GM23338 (cell line): Measurements from ENCODE around the gene PPP1R36. TPM values are rescaled to one million over a fixed set of nuclear protein-coding genes. Genes with fewer than 3 reads are reported as not detected.

Experiments used
- ATAC-seq: fragments of 200-7000 bp; cut with Tn5 transposase; 3 replicates; pipeline ENCODE4 v1.9.1; 2020
- DNase-seq: peaks from one replicate; pipeline ENCODE4 v3.0.0-alpha.2; 2015; ENCODE audit warnings: low spot score
- H2AFZ ChIP-seq: fragments of 200-600 bp; sonication (generic); 2 replicates; pipeline ENCODE4 v1.8.0; 2016; ENCODE audit warnings: antibody characterized with exemption, mild to moderate bottlenecking, moderate library complexity
- H3F3A ChIP-seq: fragments of 200-600 bp; sonication (generic); replicated peaks from 2 replicates; pipeline ENCODE4 v1.8.0; 2017; ENCODE audit warnings: antibody characterized with exemption, mixed run types, low read depth
- H3K27ac ChIP-seq: fragments of 200-600 bp; sonication (generic); 2 replicates; pipeline ENCODE4 v1.6.1; 2016; ENCODE audit warnings: low read depth
- H3K27me3 ChIP-seq: fragments of 200-600 bp; sonication (generic); 2 replicates; pipeline ENCODE4 v1.8.0; 2016; ENCODE audit warnings: mild to moderate bottlenecking, mixed run types, moderate library complexity; ENCODE audit not compliant: insufficient read depth
- H3K36me3 ChIP-seq: fragments of 200-600 bp; sonication (generic); 2 replicates; pipeline ENCODE4 v1.8.0; 2016; ENCODE audit warnings: mild to moderate bottlenecking; ENCODE audit not compliant: insufficient read depth
- H3K4me1 ChIP-seq: fragments of 200-600 bp; sonication (generic); 2 replicates; pipeline ENCODE4 v1.8.0; 2016; ENCODE audit warnings: mild to moderate bottlenecking, moderate library complexity; ENCODE audit not compliant: insufficient read depth
- H3K4me2 ChIP-seq: fragments of 200-600 bp; sonication (generic); 2 replicates; pipeline ENCODE4 v1.7.1; 2017; ENCODE audit warnings: mixed run types
- H3K4me3 ChIP-seq: fragments of 200-600 bp; sonication (generic); 2 replicates; pipeline ENCODE4 v1.6.1; 2016; ENCODE audit warnings: mixed run types
- H3K79me2 ChIP-seq: fragments of 200-600 bp; sonication (generic); replicated peaks from 2 replicates; pipeline ENCODE4 v1.8.0; 2017; ENCODE audit warnings: mild to moderate bottlenecking; ENCODE audit not compliant: insufficient read depth
- H3K9me2 ChIP-seq: fragments of 200-600 bp; sonication (generic); 2 replicates; pipeline ENCODE4 v1.8.0; 2017; ENCODE audit not compliant: insufficient read depth
- H4K20me1 ChIP-seq: fragments of 200-600 bp; sonication (generic); replicated peaks from 2 replicates; pipeline ENCODE4 v1.8.0; 2017; ENCODE audit warnings: mild to moderate bottlenecking; ENCODE audit not compliant: insufficient read depth
- H3K27ac Mint-ChIP-seq: 2 replicates; pipeline ENCODE4 v1.8.0; 2020; ENCODE audit warnings: inconsistent platforms, mild to moderate bottlenecking, moderate library complexity, mixed read lengths
- H3K27me3 Mint-ChIP-seq: 3 replicates; pipeline ENCODE4 v1.8.0; 2022; ENCODE audit warnings: low read depth, mild to moderate bottlenecking, moderate library complexity, mixed read lengths, inconsistent platforms; ENCODE audit not compliant: insufficient read depth, poor library complexity
- H3K36me3 Mint-ChIP-seq: 3 replicates; pipeline ENCODE4 v1.8.0; 2021; ENCODE audit warnings: low read depth, mild to moderate bottlenecking, inconsistent platforms, moderate library complexity, mixed read lengths
- H3K4me1 Mint-ChIP-seq: 3 replicates; pipeline ENCODE4 v1.8.0; 2020; ENCODE audit warnings: mild to moderate bottlenecking, inconsistent platforms, mixed read lengths
- H3K4me3 Mint-ChIP-seq: 3 replicates; pipeline ENCODE4 v1.8.0; 2021; ENCODE audit warnings: moderate library complexity, mild to moderate bottlenecking, inconsistent platforms, mixed read lengths
- H3K9me3 Mint-ChIP-seq: 3 replicates; pipeline ENCODE4 v1.8.0; 2020; ENCODE audit warnings: moderate library complexity, mild to moderate bottlenecking, inconsistent platforms, mixed read lengths
- CREB1 ChIP-seq: fragments of 250-450 bp; sonication (Bioruptor Pico); IDR thresholded peaks from 2 replicates; pipeline ENCODE4 v1.5.0; 2020; ENCODE audit warnings: low read depth, mild to moderate bottlenecking, moderate library complexity
- EZH2 ChIP-seq: fragments of 200-600 bp; sonication (generic); IDR thresholded peaks from one replicate; pipeline ENCODE4 v1.8.0; 2017; ENCODE audit warnings: antibody characterized with exemption, mild to moderate bottlenecking, low read depth; ENCODE audit not compliant: unreplicated experiment
- EZH2phosphoT487 ChIP-seq: fragments of 200-600 bp; sonication (generic); IDR thresholded peaks from one replicate; pipeline ENCODE4 v1.8.1; 2018; ENCODE audit warnings: antibody characterized with exemption; ENCODE audit not compliant: unreplicated experiment
- JUNB ChIP-seq: IDR thresholded peaks from one replicate; pipeline ENCODE4 v1.6.1; 2016; ENCODE audit warnings: antibody characterized with exemption; ENCODE audit not compliant: unreplicated experiment
- NANOG ChIP-seq: IDR thresholded peaks from 2 replicates; pipeline ENCODE4 v1.6.1; 2016; ENCODE audit warnings: antibody characterized with exemption, borderline replicate concordance
- POLR2AphosphoS5 ChIP-seq: IDR thresholded peaks from 2 replicates; pipeline ENCODE4 v1.6.1; 2016; ENCODE audit warnings: antibody characterized with exemption, low read depth
- REST ChIP-seq: IDR thresholded peaks from one replicate; pipeline ENCODE4 v1.6.1; 2018; ENCODE audit warnings: antibody characterized with exemption; ENCODE audit not compliant: unreplicated experiment
- STAT1 ChIP-seq: IDR thresholded peaks from one replicate; pipeline ENCODE4 v1.6.1; 2016; ENCODE audit warnings: antibody characterized with exemption; ENCODE audit not compliant: unreplicated experiment
- ZNF114 ChIP-seq: fragments of 250-450 bp; sonication (Bioruptor Pico); IDR thresholded peaks from 2 replicates; pipeline ENCODE4 v1.5.0; 2020; ENCODE audit warnings: mild to moderate bottlenecking, moderate library complexity
- ZNF331 ChIP-seq: fragments of 250-450 bp; sonication (Bioruptor Pico); IDR thresholded peaks from 2 replicates; pipeline ENCODE4 v1.5.0; 2020; ENCODE audit warnings: low read depth, mild to moderate bottlenecking, moderate library complexity
- ZNF462 ChIP-seq: fragments of 250-450 bp; sonication (Bioruptor Pico); IDR thresholded peaks from 2 replicates; pipeline ENCODE4 v1.5.0; 2020; ENCODE audit warnings: mild to moderate bottlenecking, moderate library complexity
- polyA plus RNA-seq: library from polyadenylated mRNA; unstranded; fragments of >200 nt; fragmentation: Nextera tagmentation; extraction: Ambion mirVana; gene quantifications from 2 replicates; pipeline ENCODE4 v1.2.1, GENCODE V29; 2016
- total RNA-seq: library from RNA; depleted of rRNA; stranded (reverse); fragments of >200 nt; shearing (Covaris generic); gene quantifications from 2 replicates; pipeline ENCODE4 v1.2.3, GENCODE V29; 2014
- TF ChIP-seq, protein P1 (sequence below), 2 experiments: fragments of 200-600 bp in 1 of 2; sonication (generic) in 1 of 2; conservative IDR thresholded peaks; 2 replicates each; pipeline versions ENCODE4 v1.5.1 to v1.6.1; 2016 to 2017; ENCODE audit warnings: antibody characterized with exemption in 2 of 2, low read depth in 2 of 2, mild to moderate bottlenecking in 2 of 2, moderate library complexity in 1 of 2
- TF ChIP-seq, protein P2 (sequence below): IDR thresholded peaks from 2 replicates; pipeline ENCODE4 v1.6.1; 2016; ENCODE audit warnings: antibody characterized with exemption

The PPP1R36 gene
- total and polyA plus RNA-seq, 2 experiments from 2014 or later, result 0.42 to 1.4 TPM

DNA sequence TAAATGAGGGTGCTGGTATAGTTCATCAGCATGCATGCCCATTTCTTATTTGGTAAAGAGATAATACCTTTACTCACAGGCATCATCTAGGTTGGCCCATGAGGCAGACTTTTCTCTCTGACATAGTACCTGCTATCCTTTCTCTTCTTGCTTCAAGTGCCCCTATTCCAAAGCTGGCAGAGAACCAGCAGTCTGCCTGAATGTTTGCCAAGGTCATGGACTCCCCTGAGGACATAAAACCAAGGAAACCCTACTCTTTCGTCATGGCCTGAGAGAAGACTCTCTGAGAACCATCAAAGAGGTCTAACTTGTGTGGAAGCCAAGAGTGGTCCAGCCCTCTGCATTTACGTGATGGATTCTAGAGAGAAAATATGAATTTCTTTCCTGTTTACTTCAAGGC lies 11.9 kb downstream of the PPP1R36 start:
- Histone ChIP-seq H3K79me2 (no peaks in the 10 kb centered on the region), H3K9me2 (no peaks in the 10 kb centered on the region), H3F3A (no peaks in the 10 kb centered on the region), H3K27ac (no peak overlapping the region), H4K20me1 (no peaks in the 10 kb centered on the region), H3K36me3 (0 out of 2 replicates have a peak, but pooled peaks cover 4% of the 10 kb centered on the region), H2AFZ (no peak overlapping the region), H3K4me3 (no peak overlapping the region), H3K27me3 (no peaks in the 10 kb centered on the region), H3K4me1 (peaks cover 5% of the 10 kb centered on the region; the same call in 1 of the 2 replicates), H3K4me2 (no peak overlapping the region)
- ATAC-seq, result no peak
- TF ChIP-seq CREB1 (CRISPR knock-in tag) (no peak), NANOG (no peak), ZNF331 (no peak), EZH2 (no peak), STAT1 (no peak), EZH2phosphoT487 (no peak), REST (no peak), ZNF462 (CRISPR knock-in tag) (no peak), POLR2AphosphoS5 (no peak), JUNB (no peak), ZNF114 (no peak)
- TF ChIP-seq, protein P1, sequence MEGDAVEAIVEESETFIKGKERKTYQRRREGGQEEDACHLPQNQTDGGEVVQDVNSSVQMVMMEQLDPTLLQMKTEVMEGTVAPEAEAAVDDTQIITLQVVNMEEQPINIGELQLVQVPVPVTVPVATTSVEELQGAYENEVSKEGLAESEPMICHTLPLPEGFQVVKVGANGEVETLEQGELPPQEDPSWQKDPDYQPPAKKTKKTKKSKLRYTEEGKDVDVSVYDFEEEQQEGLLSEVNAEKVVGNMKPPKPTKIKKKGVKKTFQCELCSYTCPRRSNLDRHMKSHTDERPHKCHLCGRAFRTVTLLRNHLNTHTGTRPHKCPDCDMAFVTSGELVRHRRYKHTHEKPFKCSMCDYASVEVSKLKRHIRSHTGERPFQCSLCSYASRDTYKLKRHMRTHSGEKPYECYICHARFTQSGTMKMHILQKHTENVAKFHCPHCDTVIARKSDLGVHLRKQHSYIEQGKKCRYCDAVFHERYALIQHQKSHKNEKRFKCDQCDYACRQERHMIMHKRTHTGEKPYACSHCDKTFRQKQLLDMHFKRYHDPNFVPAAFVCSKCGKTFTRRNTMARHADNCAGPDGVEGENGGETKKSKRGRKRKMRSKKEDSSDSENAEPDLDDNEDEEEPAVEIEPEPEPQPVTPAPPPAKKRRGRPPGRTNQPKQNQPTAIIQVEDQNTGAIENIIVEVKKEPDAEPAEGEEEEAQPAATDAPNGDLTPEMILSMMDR (conservative IDR thresholded peaks at IDR 0.05; ENCODE audit: low read depth in 2 of 2), result no peak
- TF ChIP-seq, protein P2, sequence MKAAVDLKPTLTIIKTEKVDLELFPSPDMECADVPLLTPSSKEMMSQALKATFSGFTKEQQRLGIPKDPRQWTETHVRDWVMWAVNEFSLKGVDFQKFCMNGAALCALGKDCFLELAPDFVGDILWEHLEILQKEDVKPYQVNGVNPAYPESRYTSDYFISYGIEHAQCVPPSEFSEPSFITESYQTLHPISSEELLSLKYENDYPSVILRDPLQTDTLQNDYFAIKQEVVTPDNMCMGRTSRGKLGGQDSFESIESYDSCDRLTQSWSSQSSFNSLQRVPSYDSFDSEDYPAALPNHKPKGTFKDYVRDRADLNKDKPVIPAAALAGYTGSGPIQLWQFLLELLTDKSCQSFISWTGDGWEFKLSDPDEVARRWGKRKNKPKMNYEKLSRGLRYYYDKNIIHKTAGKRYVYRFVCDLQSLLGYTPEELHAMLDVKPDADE, result no peak
- no peaks in the 10 kb centered on the region for H3K9me3 Mint-ChIP-seq
- DNase-seq, result no peak
- no peak overlapping the region for H3K27ac Mint-ChIP-seq
- H3K27me3 Mint-ChIP-seq, result peaks cover 2% of the 10 kb centered on the region
- no peaks in the 10 kb centered on the region for H3K36me3 Mint-ChIP-seq
- H3K4me1 Mint-ChIP-seq, result peaks cover 9% of the 10 kb centered on the region
- no peak overlapping the region; the same call in 2 of the 3 replicates for H3K4me3 Mint-ChIP-seq
